SKM-1 treated with dmso at 0.1 percent for 144 hours (cell line): ENCODE data around the gene ZBTB7C.

Source experiments
- DNase-seq: peaks from one replicate; lab custom pipeline; 2025; ENCODE audit not compliant: unreplicated experiment; lab: John Stamatoyannopoulos, UW

The ZBTB7C gene

DNA sequence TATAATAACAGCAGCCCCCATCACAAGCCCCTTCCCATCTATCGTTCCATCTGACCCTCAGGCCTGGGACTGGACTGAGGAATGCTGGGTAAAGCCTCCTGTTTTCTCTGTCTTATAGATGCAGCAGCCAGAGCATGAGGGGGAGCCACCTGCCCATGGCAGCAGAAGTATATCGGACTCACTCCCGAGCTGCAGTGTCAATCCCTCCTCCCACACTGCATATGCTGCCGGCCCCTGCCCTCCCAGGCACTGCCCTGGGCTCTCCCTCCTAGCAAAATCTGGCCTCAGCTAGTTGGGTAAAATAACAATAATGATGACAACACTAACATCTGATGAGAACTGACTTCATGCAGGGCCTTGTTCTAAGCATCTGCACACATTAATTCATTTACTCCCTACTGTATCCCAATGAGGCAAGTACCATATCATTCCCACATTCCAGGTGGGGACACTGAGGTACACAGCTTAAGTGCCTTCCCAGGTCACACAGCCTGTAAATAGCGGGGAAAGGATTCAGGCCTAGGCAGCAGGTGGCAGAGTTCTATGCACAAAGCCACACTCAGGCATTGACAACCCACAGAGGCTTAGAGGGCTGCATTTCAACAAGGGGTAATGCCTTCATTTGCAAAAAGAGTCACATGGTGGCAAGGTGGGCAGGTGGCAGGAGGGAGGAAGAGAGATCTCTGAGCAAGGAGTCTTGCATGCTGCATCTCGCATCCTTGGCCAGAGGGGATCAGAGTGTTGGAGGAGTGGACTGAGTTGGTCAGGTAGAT lies 190.0 kb downstream of the ZBTB7C start:
- DNase-seq: no peak

- no peak for DNase-seq
Measured at GRCh38 chr18:48218285-48219022, 190.7 kb downstream of the ZBTB7C start.

DNA sequence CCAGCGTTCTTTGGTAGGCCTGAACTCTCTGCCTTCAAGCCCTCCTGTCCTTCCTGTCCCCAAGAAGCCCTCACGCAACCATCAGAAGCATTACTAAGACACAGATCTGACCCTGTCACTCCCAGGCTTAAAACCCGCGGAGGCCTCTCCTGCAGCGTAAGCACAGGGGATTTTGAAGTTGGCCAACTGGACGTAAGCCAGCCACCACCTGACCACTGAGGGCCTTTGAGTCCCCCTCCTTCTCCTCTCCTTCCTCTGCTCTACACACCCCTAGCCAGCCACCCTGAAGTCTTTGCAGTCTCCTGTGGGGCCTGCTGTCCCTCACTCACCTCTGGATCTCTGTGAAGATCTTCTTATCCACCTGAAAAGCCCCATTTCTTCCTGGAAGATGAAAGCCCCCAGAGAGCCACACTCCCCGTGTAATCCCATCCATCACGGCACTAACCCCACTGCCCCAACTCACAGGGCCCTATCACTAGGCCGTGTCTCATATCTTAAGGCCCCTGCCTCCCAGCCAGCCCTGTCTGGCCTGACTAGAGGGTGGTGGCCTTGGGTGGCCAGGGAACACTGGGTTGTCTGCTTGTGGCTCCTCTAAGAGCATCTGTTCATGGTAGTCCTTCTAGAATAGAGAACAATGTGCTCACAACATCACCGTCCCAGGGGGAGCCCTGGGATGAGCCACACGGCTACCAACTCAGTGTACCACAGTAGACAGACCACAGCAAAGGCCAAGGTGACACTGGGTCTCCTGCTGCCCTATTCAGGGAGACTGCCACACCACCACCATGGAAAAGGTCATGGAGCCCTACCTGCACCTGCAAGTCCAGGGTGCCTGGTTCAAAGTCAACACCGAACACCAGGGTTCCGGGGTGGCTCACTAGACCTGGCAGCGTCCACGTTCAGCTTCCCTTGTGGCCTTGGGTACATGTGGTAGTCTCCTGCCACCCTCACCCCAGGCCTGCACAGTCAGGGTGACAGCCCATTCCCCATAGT lies 191.6 kb downstream of the ZBTB7C start:
- DNase-seq: no peak

- no peak for DNase-seq
Measured at GRCh38 chr18:48216639-48217257, 192.4 kb downstream of the ZBTB7C start.

- DNase-seq: no peak
Measured at GRCh38 chr18:48215876-48216638, 193.1 kb downstream of the ZBTB7C start.

DNA sequence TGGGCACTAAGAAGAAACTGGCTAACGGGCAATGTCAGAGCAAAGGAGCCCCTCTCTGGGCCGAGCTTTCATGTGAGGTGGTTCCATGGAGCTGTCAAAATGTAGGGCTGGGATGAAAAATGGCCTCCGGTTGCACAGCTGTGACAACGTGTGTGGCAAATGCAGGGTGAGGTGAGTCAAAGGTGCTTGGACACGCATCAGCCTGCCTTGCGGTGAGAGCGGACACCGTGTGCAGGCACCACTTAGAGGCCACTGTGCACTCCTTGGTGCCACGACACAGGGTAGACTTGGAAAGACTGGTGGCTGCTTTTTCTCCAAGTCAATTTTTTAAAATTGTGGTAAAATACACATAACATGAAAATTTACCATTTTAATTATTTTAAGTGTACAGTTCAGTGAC lies 195.4 kb downstream of the ZBTB7C start:
- no peak for DNase-seq

- no peak for DNase-seq
Measured at GRCh38 chr18:48208432-48209140, 200.6 kb downstream of the ZBTB7C start.

- DNase-seq: no peak
Measured at GRCh38 chr18:48207733-48208132, 201.4 kb downstream of the ZBTB7C start.

GRCh38 chr18:48206887-48207286 lies 202.3 kb downstream of the ZBTB7C start:
- DNase-seq: no peak

GRCh38 chr18:48203961-48204666 lies 205.1 kb downstream of the ZBTB7C start:
- DNase-seq: no peak

DNA sequence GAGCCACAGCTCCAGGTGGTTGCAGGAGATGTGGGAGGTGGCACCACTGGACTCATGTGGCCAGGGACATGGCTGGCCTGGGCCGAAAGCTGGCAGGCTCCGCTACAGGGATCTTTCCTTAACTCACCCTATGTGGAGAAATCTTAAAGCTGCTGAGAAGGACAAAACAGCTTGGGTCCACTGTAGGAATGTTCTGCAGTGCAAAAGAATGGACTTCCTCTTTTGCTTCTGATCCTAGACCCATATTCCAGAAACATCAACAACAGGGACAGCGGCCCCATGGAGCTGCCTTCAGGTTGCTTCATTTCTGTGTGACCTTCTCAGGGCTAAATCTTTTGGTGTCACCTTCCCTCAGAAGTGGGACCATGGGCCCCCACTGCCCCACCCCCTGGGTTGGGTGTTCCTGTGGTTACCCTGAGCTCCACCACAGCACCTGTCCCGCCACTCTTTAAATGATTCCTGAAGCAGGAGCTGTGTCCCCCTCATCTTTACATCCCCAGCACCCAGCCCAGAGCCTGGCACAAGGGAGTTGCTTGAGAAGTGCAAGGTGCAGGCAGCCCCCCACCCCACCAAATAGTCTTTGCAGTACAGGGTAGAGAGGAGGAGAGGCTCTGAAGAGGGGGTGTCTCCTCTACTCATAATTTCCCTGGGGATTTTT lies 205.8 kb downstream of the ZBTB7C start:
- DNase-seq: no peak

DNA sequence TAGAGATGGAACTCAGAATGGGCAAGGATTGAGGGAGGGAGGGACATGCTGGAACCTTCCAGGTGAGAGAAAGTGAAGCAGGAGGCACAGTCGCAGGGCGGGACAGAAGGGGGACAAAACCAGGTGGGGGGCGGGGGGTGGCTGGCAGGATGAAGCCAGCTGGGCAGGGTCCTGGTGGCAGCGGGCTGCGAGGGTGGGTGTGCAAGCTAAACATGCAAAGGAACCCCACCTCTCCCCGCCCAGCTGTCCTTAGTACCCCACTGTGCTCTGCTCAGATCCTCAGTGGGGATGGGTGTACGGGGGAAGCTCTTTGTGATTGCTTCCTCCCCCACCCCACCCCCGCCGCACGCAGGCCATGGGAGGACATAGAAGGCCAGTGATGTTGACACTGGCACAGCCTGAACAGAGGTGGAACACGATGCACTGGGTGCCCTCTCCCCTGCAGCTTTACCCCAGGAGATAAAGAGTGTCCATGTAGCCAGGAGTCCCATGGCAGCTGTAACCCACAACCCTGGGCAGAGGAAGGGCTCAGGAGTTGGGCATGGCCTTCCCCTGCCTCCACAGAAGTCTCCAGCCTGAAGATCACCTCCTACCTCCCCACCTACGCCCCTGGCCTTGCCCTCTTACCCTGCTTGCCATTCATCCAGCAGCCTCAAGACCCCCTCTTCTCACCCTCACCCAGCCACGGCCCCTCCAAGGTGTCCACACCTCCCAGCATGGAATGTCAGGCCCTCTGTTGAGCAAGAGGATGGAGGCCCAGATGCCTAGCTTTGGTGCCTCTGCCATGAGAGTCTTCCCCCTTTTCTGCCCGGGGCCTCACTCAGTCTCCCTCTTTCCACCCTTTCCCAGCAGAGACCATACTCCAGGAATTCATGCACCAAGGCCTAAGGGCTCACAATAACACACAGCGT lies 206.6 kb downstream of the ZBTB7C start:
- DNase-seq: no peak

- DNase-seq: no peak
Measured at GRCh38 chr18:48202006-48202348, 207.2 kb downstream of the ZBTB7C start.

GRCh38 chr18:48201337-48202005 lies 207.7 kb downstream of the ZBTB7C start:
- DNase-seq: no peak

DNA sequence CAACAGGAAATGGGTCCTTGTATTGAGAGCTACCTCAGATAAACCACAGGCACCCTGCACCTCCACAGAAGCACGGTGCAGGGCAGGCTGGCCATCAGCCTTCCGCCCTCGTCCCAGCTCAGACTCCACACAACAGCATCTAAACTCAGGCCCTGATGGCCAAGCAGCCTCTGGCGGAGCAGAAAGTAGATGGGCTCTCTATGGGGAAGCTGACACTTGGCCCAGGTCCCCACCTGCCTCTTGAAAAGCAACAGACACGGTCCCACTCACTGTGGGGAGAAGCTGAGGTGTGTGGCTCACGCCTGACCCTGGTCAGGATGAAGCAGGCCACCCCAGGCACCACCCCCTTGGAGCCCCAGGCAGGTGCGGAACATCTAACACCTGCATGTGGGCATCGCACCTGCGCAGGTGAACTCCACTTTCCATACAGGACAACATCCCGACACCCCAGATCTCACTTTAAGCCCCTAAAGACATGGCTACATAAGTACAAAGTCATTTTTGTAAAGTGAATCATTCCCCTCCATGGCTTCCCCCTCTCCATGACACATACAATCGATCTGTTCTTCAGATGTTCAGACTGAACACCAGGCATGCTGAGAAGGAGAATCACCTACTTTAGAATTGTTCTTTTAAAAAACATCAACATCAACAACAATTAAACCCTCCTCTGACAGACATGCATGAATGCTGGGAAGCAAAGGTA lies 208.4 kb downstream of the ZBTB7C start:
- DNase-seq: no peak

GRCh38 chr18:48199399-48199798 lies 209.8 kb downstream of the ZBTB7C start:
- DNase-seq: no peak
